Esophagus squamous epithelium (tissue), 5 donors: ENCODE measurements around the gene BANF2. TPM values are rescaled to one million over a fixed set of nuclear protein-coding genes. Genes with fewer than 3 reads are reported as not detected.
"Not testable (repeated sequence)": the region's sequence is repeated elsewhere in the genome, so short reads cannot be mapped to it uniquely, and the experiment has no call there.

Experiments used
- DNase-seq: peaks from one replicate; lab custom pipeline; 2025; lab: John Stamatoyannopoulos, UW
- H3K27ac ChIP-seq, 4 donors: fragments of 200-600 bp; sonication (generic); one replicate each; pipeline ENCODE4 v1.5.1; 2016 to 2019; ENCODE audit warnings: mild to moderate bottlenecking in 1 of 4
- H3K27me3 ChIP-seq, 4 donors: fragments of 200-600 bp; sonication (generic); 1 replicate in 3 of 4; 2 replicates in 1 of 4; pipeline versions ENCODE4 v1.5.1 to v1.6.0; 2017 to 2021; ENCODE audit warnings: antibody characterized with exemption in 1 of 4
- H3K36me3 ChIP-seq, 3 donors: fragments of 200-600 bp; sonication (generic); one replicate each; pipeline ENCODE4 v1.5.1; 2016 to 2019
- H3K4me1 ChIP-seq, 3 donors: fragments of 200-600 bp; sonication (generic); one replicate each; pipeline ENCODE4 v1.5.1; 2017 to 2019
- H3K4me3 ChIP-seq, 4 donors: fragments of 200-600 bp; sonication (generic); 1 replicate in 3 of 4; 2 replicates in 1 of 4; pipeline ENCODE4 v1.5.1; 2016 to 2019; ENCODE audit warnings: mild to moderate bottlenecking in 2 of 4, moderate library complexity in 1 of 4
- H3K9me3 ChIP-seq, 3 donors: fragments of 200-600 bp; sonication (generic); one replicate each; pipeline ENCODE4 v1.5.1; 2016 to 2019
- POLR2A ChIP-seq, 4 donors: fragments of 450-650 bp; IDR thresholded peaks; one replicate each; pipeline ENCODE4 v1.6.1; 2017; ENCODE audit warnings: antibody characterized with exemption in 4 of 4, mild to moderate bottlenecking in 4 of 4, moderate library complexity in 3 of 4
- WGBS, 2 donors: methylation state at CpG; one replicate each; pipeline ENCODE4 v1.1.5; 2018; 5-methylcytosine and 5-hydroxymethylcytosine counted together
- intact Hi-C: fragments of 100-400 bp; cut with DNase I; formaldehyde crosslinking; loops from one replicate; pipeline ENCODE4 v1.15.0; 2022
- total RNA-seq, 4 donors: library from RNA; depleted of rRNA; stranded (reverse); fragments of >200 nt; gene quantifications; one replicate each; pipeline ENCODE4 v1.1.0, GENCODE V29; 2016
- TF ChIP-seq, protein P1 (sequence below), 6 experiments: fragments of 450-650 bp in 4 of 6; fragments of 200-600 bp in 2 of 6; sonication (generic) in 2 of 6; IDR thresholded peaks; one replicate each; pipeline ENCODE4 v1.5.1; 2016 to 2019; ENCODE audit warnings: antibody characterized with exemption in 6 of 6, mild to moderate bottlenecking in 4 of 6, moderate library complexity in 4 of 6
- donor health status: DM: yes; HTN: yes; CAD: no.

BANF2 gene
- total RNA-seq, 4 donors from 2014 or later: not detected

GRCh38 chr20:17775600-17775999 lies 75.8 kb downstream of the BANF2 start:
- no peak for DNase-seq
- Histone ChIP-seq H3K9me3 (no peaks in the 10 kb centered on the region), H3K27me3 (no peaks in the 10 kb centered on the region), H3K27ac (no peak overlapping the region), H3K36me3 (no peaks in the 10 kb centered on the region), H3K4me3 (no peak overlapping the region), H3K4me1 (no peaks in the 10 kb centered on the region)
- intact Hi-C loops: no loop called here
- 82 to 88% methylated on average over 1 to 5 of the region's 5 CpGs for WGBS, 2 donors
- TF ChIP-seq, protein P1, sequence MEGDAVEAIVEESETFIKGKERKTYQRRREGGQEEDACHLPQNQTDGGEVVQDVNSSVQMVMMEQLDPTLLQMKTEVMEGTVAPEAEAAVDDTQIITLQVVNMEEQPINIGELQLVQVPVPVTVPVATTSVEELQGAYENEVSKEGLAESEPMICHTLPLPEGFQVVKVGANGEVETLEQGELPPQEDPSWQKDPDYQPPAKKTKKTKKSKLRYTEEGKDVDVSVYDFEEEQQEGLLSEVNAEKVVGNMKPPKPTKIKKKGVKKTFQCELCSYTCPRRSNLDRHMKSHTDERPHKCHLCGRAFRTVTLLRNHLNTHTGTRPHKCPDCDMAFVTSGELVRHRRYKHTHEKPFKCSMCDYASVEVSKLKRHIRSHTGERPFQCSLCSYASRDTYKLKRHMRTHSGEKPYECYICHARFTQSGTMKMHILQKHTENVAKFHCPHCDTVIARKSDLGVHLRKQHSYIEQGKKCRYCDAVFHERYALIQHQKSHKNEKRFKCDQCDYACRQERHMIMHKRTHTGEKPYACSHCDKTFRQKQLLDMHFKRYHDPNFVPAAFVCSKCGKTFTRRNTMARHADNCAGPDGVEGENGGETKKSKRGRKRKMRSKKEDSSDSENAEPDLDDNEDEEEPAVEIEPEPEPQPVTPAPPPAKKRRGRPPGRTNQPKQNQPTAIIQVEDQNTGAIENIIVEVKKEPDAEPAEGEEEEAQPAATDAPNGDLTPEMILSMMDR (IDR thresholded peaks at IDR 0.05): no peak
- TF ChIP-seq POLR2A (IDR thresholded peaks at IDR 0.05): no peak

GRCh38 chr20:17776551-17776950 lies 76.8 kb downstream of the BANF2 start:
- intact Hi-C loops: no loop called here

GRCh38 chr20:17779011-17779410 lies 79.2 kb downstream of the BANF2 start:
- H3K4me1 ChIP-seq, H3K27me3 ChIP-seq, H3K9me3 ChIP-seq, H3K4me3 ChIP-seq, intact Hi-C loops, DNase-seq, H3K27ac ChIP-seq, H3K36me3 ChIP-seq: not testable (repeated sequence)
- WGBS, 2 donors: no CpG with 5 or more reads among the region's 32 CpGs

More at GRCh38 chr20:17776551-17776950, 76.8 kb downstream of the BANF2 start:
- Histone ChIP-seq H3K27ac (no peak overlapping the region), H3K4me1 (no peaks in the 10 kb centered on the region), H3K9me3 (no peaks in the 10 kb centered on the region), H3K4me3 (no peak overlapping the region), H3K36me3 (no peaks in the 10 kb centered on the region), H3K27me3 (no peaks in the 10 kb centered on the region)
- TF ChIP-seq, protein P1 (IDR thresholded peaks at IDR 0.05): no peak
- TF ChIP-seq POLR2A (IDR thresholded peaks at IDR 0.05): no peak
- DNase-seq: no peak
- 51 to 64% methylated on average over 2 of the region's 2 CpGs for WGBS, 2 donors

GRCh38 chr20:17782768-17783167 lies 83.0 kb downstream of the BANF2 start:
- Histone ChIP-seq H3K4me1 (peaks cover 0 to 5% (median 0%) of the 10 kb centered on the region in 3 donors), H3K4me3 (no peak overlapping the region), H3K27ac (no peak overlapping the region), H3K27me3 (no peaks in the 10 kb centered on the region), H3K36me3 (no peaks in the 10 kb centered on the region), H3K9me3 (no peaks in the 10 kb centered on the region)
- 74 to 76% methylated on average over 3 of the region's 3 CpGs for WGBS, 2 donors
- no peak for DNase-seq
- no peak for TF ChIP-seq POLR2A (IDR thresholded peaks at IDR 0.05)
- TF ChIP-seq, protein P1 (IDR thresholded peaks at IDR 0.05): no peak
- intact Hi-C loops: no loop called here

GRCh38 chr20:17783671-17784070 lies 83.9 kb downstream of the BANF2 start:
- Histone ChIP-seq H3K36me3 (no peaks in the 10 kb centered on the region), H3K9me3 (no peaks in the 10 kb centered on the region), H3K27me3 (no peaks in the 10 kb centered on the region), H3K27ac (no peak overlapping the region), H3K4me3 (no peak overlapping the region), H3K4me1 (peaks cover 0 to 5% (median 0%) of the 10 kb centered on the region in 3 donors)
- 66 to 72% methylated on average over 6 of the region's 6 CpGs for WGBS, 2 donors
- DNase-seq: no peak
- TF ChIP-seq POLR2A (IDR thresholded peaks at IDR 0.05): no peak
- TF ChIP-seq, protein P1 (IDR thresholded peaks at IDR 0.05): no peak
- intact Hi-C loops: no loop called here

DNA sequence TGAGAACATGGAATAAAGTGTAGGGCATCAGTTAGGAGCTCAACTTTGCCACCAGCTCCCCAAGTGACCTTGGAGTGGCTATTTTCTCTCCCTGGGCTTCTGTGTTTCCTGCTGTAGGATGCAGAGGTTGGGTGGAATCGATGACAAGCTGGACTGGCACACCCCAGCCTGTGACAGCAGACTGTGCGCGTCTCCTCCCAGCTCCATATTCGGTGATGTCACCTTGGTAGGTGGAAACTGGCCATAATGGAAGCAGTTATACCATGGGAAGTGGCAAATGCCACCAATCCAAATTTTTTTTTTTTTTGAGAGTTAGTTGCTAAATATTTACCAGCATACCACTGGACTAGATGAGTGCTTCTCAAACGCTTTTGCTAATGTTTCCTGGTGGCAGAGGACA lies 85.2 kb downstream of the BANF2 start:
- H3K9me3 ChIP-seq: no peaks in the 10 kb centered on the region
- DNase-seq: no peak
- peaks cover 0 to 5% (median 0%) of the 10 kb centered on the region in 3 donors for H3K4me1 ChIP-seq
- TF ChIP-seq POLR2A (IDR thresholded peaks at IDR 0.05): no peak
- TF ChIP-seq, protein P1 (IDR thresholded peaks at IDR 0.05): no peak
- intact Hi-C loops: no loop called here
- no peak overlapping the region for H3K27ac ChIP-seq
- H3K36me3 ChIP-seq: no peaks in the 10 kb centered on the region
- no peaks in the 10 kb centered on the region for H3K27me3 ChIP-seq
- no peak overlapping the region for H3K4me3 ChIP-seq
- 76 to 91% methylated on average over 5 of the region's 5 CpGs for WGBS, 2 donors
